NCI-H2081 treated with DMSO at 0.1 percent for 48 hours (cell line): ENCODE data around the gene LMF1.

Experiments used
- DNase-seq: peaks from one replicate; lab custom pipeline; 2025; lab: John Stamatoyannopoulos, UW

The LMF1 gene

DNA sequence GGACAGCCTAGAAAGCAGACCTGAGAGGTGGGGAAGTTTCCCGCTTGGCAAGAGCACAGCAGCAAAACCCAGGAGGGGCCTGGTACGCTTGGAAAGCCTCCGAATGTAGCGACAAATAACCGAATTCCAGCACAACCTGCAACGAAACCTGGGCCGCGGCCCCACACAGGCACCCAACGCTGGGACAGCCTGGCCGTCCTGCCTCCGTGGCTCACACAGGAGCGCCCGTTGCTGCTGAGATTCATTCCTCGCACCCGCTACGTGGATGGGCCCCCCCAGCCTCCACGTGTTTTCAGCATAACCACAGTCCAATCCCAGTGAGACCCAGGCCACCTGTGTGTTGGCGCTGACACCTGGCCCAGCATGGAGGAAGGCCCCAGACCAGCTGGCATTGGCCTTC lies 42.9 kb downstream of the LMF1 start:
- no peak for DNase-seq

- no peak for DNase-seq
Observed at GRCh38 chr16:927406-927805, 43.4 kb downstream of the LMF1 start.

GRCh38 chr16:926715-927114 lies 44.1 kb downstream of the LMF1 start:
- no peak for DNase-seq

GRCh38 chr16:924806-925205 lies 46.0 kb downstream of the LMF1 start:
- DNase-seq = no peak

DNA sequence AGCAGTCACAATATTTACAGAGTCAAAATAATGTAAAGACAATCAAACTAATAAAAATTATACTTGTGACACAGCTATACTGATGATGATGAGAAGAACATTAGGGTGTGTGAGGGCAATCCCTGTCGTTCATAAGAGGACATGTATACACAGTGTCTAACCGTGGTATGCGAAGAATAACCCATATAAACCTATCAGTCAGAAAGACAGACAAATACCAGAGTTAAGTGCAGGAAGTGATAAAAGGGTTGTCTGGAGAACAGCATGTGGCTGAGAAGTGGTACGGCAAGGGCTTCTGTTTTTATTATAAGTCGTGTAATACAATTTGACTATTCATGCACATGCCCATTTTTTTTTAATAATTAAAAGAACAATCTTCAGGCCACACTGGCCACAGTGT lies 46.7 kb downstream of the LMF1 start:
- DNase-seq = no peak

- DNase-seq = no peak
Observed at GRCh38 chr16:923184-923583, 47.6 kb downstream of the LMF1 start.

DNA sequence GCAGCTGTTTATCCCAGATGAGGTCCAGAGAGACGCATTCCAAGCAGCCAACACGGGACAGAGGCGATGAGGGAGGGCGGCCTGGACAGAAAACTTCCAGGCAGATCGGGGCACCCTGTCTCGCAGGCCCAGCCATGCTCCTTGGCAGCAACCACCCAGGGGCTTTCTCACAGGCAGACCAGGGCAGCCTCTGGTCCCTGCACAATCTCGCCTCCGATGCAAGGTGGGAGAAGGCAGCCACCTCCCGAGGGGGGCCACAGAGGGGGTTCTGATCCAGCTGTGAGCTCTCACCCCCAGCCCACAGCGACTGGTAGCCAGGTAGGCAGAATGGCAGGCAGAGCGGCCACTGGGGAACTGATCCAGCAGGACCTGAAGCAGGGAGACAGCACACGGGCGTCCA lies 48.7 kb downstream of the LMF1 start:
- DNase-seq = no peak

DNA sequence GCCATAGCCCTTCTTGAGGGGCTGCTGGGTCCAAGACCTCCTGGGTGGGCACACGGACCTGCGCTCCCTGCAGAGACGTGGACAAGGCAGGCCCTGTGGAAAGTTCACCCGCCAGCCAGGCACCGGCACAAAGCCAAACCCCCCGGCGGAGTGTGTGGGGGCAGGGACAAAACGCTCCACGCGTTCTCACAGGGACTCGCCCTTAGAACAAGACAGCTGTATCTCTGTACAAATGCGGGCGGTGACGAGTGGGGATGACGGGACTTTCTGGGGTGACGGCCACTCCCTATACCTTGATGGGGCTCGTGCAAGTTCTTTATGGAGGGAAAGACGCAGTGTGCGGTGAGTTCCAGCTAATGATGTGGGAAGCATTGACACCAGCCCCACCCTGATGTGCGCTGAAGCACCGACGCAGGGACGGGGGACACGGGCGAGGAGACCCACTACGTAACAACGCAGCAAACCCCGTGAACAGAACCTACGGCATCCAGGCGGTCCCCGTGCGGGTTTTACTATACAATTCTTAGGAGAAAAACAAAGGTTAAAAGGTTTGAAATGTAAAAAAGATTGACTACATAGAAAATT lies 49.4 kb downstream of the LMF1 start:
- DNase-seq = no peak

GRCh38 chr16:920717-921116 lies 50.1 kb downstream of the LMF1 start:
- DNase-seq = no peak

- DNase-seq = no peak
Observed at GRCh38 chr16:920051-920681, 50.6 kb downstream of the LMF1 start.

DNA sequence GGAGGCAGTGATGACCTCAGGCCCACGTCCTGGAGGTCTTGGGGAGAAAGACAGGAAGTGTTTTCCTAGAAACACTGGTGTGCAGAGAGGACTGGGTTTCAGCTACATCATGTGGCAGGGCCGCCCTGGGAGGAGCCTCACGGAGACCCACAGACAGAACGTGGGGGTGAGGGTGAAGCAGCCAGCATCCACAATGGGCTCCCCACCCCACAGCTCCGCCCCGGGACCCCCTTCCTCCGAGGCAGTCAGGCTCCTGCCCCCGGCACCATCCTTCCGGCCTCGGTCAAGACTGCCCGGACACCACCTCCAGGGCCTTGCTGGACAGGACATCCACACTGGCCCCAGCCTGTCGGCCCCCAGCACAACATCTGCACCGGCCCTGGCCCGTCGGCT lies 51.1 kb downstream of the LMF1 start:
- no peak for DNase-seq

- DNase-seq = no peak
Observed at GRCh38 chr16:918741-919657, 51.8 kb downstream of the LMF1 start.

GRCh38 chr16:918068-918467 lies 52.7 kb downstream of the LMF1 start:
- DNase-seq = no peak

- DNase-seq = no peak
Observed at GRCh38 chr16:917591-918061, 53.2 kb downstream of the LMF1 start.

GRCh38 chr16:916035-916799 lies 54.6 kb downstream of the LMF1 start:
- no peak for DNase-seq

DNA sequence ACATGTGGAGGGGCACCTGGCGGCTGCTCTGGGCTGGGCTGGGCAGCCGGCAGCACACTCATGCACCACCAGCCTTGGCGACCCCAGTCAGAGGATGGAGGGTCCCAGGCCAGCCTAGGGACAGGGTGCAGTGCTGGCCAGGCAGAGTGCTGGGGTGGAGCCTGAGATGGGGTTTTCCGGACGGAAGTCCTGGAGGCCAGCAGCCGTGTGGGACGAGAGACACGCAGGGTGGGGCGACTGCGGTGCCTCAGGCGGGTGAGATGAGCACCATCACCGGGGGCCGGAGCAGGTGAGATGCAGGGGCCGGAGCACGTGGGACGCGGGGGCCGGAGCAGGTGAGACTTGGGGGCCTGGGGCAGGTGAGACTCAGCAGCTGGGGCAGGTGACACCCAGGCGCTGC lies 55.2 kb downstream of the LMF1 start:
- DNase-seq = no peak

DNA sequence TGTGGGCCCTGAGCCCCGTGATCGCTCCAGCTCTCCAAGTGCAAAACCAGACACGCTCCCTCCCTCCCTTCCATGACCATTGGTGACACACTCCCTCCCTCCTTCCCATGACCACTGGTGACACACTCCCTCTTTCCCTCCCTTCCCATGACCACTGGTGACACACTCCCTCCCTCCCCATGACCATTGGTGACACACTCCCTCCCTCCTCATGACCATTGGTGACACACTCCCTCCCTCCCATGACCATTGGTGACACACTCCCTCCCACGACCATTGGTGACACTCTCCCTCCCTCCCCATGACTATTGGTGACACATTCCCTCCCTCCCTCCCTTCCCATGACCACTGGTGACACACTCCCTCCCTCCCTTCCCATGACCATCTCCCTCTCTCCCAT lies 56.3 kb downstream of the LMF1 start:
- no peak for DNase-seq

DNA sequence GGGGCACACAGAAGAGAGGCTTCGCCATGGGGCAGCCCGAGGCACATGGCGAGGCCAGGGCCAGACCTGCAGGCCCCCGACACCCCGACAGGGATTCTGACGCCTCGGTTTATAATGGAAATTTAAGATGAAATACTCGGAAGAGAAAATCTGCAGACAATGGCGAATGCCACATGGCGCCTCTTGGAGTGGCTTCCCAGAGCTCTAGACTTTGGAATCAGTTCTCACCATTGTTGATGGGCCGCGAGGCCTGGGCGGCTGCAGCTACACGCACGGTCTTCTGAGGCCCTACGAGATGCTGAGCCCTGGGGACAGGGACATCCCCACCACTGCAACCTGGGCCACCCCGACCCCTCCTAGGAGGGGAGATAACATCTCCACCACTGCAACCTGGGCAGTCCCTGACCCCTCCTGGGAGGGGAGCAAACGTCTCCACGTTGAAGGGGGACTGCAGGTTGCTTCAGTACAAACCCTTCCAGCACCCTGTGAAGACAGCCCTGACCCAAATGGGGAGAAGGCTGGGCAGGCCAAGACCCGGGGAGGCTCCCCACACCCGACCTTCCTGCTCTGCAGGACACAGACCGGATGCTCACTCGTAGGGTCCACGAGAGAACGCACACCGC lies 56.9 kb downstream of the LMF1 start:
- no peak for DNase-seq

DNA sequence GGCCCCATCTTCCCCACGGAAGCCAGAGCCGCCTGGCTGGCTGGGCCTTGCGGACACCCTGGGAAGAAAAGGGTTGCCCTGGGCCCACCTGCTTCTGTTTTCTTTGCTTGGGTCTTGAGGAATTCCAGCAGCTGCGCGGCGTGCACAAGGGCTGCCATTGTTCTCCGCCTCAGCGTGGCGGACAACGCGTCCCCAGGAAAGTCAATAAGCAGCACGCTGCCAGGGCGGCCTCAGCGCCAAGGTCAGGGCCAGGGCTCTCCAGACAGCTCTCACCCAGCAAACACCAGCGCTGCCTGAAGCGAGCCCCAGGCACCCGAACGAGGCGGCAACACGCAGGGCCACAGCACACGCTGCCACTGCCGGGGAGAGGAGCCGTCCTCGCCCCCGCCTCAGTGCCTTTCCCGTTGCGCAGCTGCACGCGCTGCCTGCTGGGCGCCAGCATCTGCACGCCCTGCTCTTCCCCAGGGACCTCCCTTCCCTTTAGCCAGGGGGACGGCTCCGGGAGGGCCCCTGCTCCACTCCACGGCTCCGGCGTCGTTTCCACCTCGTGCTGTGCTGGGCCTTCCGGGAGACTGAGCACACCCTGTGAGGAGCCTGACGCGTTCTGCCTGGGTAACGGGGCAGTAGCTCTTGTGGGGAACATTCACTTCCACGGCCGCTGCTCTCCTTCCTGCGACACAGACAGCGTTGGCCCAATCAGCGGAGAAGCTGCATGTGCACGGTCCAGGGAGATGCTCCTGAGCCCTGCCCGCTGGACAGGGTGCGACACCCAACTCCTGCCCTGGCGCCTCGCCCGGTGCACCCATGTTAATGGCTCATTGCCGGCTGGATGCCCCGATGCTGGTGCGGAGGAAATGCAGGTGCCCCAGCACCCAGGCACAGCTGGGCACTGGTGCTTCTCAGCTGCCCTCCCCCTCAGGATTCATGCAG lies 57.8 kb downstream of the LMF1 start:
- no peak for DNase-seq

- no peak for DNase-seq
Observed at GRCh38 chr16:912322-912683, 58.5 kb downstream of the LMF1 start.
